Vagina (tissue), 2 donors: Measurements from ENCODE around the gene FASTK.

ENCODE experiments used
- POLR2A ChIP-seq, 2 donors: fragments of 450-650 bp; IDR thresholded peaks; one replicate each; pipeline ENCODE4 v1.6.1; 2017; ENCODE audit warnings: antibody characterized with exemption in 2 of 2, mild to moderate bottlenecking in 2 of 2, moderate library complexity in 2 of 2
- POLR2AphosphoS5 ChIP-seq, 2 donors: sonication (generic); formaldehyde crosslinking; IDR thresholded peaks; one replicate each; pipeline ENCODE4 v1.9.0; 2017; ENCODE audit warnings: antibody characterized with exemption in 2 of 2, mild to moderate bottlenecking in 2 of 2, low read depth in 1 of 2; ENCODE audit not compliant: insufficient read depth in 1 of 2

DNA sequence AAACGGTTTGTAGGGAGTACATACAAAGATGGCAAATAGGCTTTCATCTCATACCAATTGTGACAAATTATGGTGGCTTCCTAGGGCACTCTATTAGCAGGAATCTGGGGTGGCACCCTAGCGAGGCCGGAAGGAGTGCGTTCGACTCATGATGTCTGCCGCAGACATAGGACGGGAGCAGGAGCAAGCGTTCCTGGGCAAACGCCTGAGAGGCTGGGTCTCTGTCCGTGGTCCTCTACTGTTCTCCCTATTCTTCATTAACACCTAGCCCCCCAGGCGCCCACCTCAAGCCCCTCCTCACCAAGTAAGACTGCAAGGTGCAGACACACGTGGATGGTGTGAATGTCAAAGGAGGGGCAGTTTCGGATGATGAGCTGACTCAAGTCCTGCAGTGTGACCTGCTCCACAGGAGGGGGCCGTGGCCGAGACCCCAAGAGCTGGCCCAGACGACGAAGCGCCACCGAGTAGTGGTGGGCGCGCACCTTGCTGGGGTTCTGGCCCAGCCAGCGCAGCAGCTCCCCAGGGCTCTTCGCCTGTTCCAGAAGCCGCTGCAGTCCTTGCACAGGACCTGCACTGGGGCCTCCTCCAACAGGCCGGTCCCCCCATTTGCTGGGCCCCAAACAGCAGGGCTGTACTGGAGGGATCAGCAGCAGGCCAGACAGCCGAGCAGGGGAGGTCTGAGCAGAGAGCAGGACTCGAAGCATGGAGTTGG is 1.3 kb downstream of the FASTK start:
- TF ChIP-seq POLR2A (IDR thresholded peaks at IDR 0.05): no peak
- no peak for TF ChIP-seq POLR2AphosphoS5 (IDR thresholded peaks at IDR 0.05; ENCODE audit: insufficient read depth in 1 of 2, low read depth in 1 of 2)
